ENCODE results near the gene GPR68. TPM values are rescaled to one million over a fixed set of nuclear protein-coding genes. Genes with fewer than 3 reads are reported as not detected.

Gene GPR68
- total and polyA plus RNA-seq, 2 experiments from 2014 or later = 0.19 to 0.35 TPM

- no peaks in the 10 kb centered on the region for H3K79me2 ChIP-seq (replicated peaks; ENCODE audit: insufficient read depth)
- Mint-ChIP-seq H3K36me3 (ENCODE audit: low read depth) (no peaks in the 10 kb centered on the region), H3K4me3 (peak overlapping the region; percentile 75), H3K27me3 (ENCODE audit: insufficient read depth, low read depth, poor library complexity) (peaks cover 27% of the 10 kb centered on the region), H3K27ac (no peak overlapping the region), H3K4me1 (peaks cover 24% of the 10 kb centered on the region), H3K9me3 (no peaks in the 10 kb centered on the region)
- peak overlapping the region; percentile 94 for H3K4me2 ChIP-seq
- H3K4me1 ChIP-seq (ENCODE audit: insufficient read depth) = peaks cover 12% of the 10 kb centered on the region
- H3K4me3 ChIP-seq = peak overlapping the region; percentile 80
- peaks cover 27% of the 10 kb centered on the region for H3K27me3 ChIP-seq (ENCODE audit: insufficient read depth)
- H4K20me1 ChIP-seq (replicated peaks; ENCODE audit: insufficient read depth) = no peaks in the 10 kb centered on the region
- 0 out of 2 replicates have a peak, but pooled peaks cover 5% of the 10 kb centered on the region for H3F3A ChIP-seq (replicated peaks; ENCODE audit: low read depth)
- H3K36me3 ChIP-seq (ENCODE audit: insufficient read depth) = no peaks in the 10 kb centered on the region
- no peaks in the 10 kb centered on the region for H3K9me2 ChIP-seq (ENCODE audit: insufficient read depth)
- no peak for TF ChIP-seq ZNF114 (CRISPR knock-in tag; IDR thresholded peaks at IDR 0.05)
- TF ChIP-seq, protein P1, sequence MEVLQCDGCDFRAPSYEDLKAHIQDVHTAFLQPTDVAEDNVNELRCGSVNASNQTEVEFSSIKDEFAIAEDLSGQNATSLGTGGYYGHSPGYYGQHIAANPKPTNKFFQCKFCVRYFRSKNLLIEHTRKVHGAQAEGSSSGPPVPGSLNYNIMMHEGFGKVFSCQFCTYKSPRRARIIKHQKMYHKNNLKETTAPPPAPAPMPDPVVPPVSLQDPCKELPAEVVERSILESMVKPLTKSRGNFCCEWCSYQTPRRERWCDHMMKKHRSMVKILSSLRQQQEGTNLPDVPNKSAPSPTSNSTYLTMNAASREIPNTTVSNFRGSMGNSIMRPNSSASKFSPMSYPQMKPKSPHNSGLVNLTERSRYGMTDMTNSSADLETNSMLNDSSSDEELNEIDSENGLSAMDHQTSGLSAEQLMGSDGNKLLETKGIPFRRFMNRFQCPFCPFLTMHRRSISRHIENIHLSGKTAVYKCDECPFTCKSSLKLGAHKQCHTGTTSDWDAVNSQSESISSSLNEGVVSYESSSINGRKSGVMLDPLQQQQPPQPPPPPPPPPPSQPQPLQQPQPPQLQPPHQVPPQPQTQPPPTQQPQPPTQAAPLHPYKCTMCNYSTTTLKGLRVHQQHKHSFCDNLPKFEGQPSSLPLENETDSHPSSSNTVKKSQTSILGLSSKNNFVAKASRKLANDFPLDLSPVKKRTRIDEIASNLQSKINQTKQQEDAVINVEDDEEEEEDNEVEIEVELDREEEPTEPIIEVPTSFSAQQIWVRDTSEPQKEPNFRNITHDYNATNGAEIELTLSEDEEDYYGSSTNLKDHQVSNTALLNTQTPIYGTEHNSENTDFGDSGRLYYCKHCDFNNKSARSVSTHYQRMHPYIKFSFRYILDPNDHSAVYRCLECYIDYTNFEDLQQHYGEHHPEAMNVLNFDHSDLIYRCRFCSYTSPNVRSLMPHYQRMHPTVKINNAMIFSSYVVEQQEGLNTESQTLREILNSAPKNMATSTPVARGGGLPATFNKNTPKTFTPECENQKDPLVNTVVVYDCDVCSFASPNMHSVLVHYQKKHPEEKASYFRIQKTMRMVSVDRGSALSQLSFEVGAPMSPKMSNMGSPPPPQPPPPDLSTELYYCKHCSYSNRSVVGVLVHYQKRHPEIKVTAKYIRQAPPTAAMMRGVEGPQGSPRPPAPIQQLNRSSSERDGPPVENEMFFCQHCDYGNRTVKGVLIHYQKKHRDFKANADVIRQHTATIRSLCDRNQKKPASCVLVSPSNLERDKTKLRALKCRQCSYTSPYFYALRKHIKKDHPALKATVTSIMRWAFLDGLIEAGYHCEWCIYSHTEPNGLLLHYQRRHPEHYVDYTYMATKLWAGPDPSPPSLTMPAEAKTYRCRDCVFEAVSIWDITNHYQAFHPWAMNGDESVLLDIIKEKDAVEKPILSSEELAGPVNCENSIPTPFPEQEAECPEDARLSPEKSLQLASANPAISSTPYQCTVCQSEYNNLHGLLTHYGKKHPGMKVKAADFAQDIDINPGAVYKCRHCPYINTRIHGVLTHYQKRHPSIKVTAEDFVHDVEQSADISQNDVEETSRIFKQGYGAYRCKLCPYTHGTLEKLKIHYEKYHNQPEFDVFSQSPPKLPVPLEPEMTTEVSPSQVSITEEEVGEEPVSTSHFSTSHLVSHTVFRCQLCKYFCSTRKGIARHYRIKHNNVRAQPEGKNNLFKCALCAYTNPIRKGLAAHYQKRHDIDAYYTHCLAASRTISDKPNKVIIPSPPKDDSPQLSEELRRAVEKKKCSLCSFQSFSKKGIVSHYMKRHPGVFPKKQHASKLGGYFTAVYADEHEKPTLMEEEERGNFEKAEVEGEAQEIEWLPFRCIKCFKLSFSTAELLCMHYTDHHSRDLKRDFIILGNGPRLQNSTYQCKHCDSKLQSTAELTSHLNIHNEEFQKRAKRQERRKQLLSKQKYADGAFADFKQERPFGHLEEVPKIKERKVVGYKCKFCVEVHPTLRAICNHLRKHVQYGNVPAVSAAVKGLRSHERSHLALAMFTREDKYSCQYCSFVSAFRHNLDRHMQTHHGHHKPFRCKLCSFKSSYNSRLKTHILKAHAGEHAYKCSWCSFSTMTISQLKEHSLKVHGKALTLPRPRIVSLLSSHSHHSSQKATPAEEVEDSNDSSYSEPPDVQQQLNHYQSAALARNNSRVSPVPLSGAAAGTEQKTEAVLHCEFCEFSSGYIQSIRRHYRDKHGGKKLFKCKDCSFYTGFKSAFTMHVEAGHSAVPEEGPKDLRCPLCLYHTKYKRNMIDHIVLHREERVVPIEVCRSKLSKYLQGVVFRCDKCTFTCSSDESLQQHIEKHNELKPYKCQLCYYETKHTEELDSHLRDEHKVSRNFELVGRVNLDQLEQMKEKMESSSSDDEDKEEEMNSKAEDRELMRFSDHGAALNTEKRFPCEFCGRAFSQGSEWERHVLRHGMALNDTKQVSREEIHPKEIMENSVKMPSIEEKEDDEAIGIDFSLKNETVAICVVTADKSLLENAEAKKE (CRISPR knock-in tag; IDR thresholded peaks at IDR 0.05) = no peak
- no peak for TF ChIP-seq EZH2phosphoT487 (IDR thresholded peaks at IDR 0.05; ENCODE audit: unreplicated experiment)
- TF ChIP-seq ZNF331 (CRISPR knock-in tag; IDR thresholded peaks at IDR 0.05; ENCODE audit: low read depth) = no peak
- TF ChIP-seq EZH2 (IDR thresholded peaks at IDR 0.05; ENCODE audit: low read depth, unreplicated experiment) = no peak
- TF ChIP-seq CTCF (conservative IDR thresholded peaks at IDR 0.05; ENCODE audit: low read depth in 2 of 2) = peak; percentile 46 to 53
- TF ChIP-seq NANOG (IDR thresholded peaks at IDR 0.05; ENCODE audit: borderline replicate concordance) = no peak
- no peak for TF ChIP-seq STAT1 (IDR thresholded peaks at IDR 0.05; ENCODE audit: unreplicated experiment)
- no peak for TF ChIP-seq POLR2AphosphoS5 (IDR thresholded peaks at IDR 0.05; ENCODE audit: low read depth)
- ATAC-seq = peak; percentile 75
- peak overlapping the region; percentile 98 for H2AFZ ChIP-seq
- H3K27ac ChIP-seq (ENCODE audit: low read depth) = no peak overlapping the region
- peak; percentile 88 for DNase-seq (ENCODE audit: low spot score)
Measured at GRCh38 chr14:91252871-91253794, 8.6 kb upstream of the GPR68 start.

Data from GM23338 (cell line).